Glomerular endothelial cell (primary cell): ENCODE results near the gene MAN2A1. TPM values are rescaled to one million over a fixed set of nuclear protein-coding genes. Genes with fewer than 3 reads are reported as not detected.

ENCODE experiments used
- DNase-seq: peaks from one replicate; pipeline ENCODE4 v3.0.0-alpha.2; 2011; ENCODE audit warnings: low read depth, low spot score; ENCODE audit errors: extremely low read depth
- total RNA-seq: library from RNA; depleted of rRNA; stranded (reverse); fragments of >200 nt; gene quantifications from 2 replicates; pipeline ENCODE4 v1.2.3, GENCODE V29; 2015

Gene MAN2A1
- total RNA-seq, 1 donor from 2014 or later, result 78.0 TPM

GRCh38 chr5:109678447-109678846 is 11.3 kb upstream of the MAN2A1 start:
- DNase-seq, result no peak

GRCh38 chr5:109681763-109682162 is 8.0 kb upstream of the MAN2A1 start:
- no peak for DNase-seq

DNA sequence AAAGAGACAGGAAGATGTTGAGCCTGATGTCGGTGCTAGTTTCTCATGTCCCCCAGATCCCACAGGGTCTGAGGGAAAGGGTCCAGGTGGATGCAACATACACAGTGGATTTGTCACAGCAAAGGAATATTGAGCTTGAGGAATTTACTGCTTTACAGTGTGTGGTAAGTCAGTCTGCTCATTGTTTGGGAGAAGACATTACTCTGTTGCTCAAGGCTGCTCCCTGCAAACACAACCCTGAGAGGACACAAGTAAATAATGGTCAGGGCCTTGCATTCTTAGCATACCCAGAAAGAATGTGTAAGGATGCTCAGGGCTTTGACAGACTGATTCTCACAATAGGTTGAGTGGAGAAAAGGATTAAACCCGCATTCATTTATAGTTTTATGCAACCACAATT is 7.3 kb upstream of the MAN2A1 start:
- DNase-seq, result no peak

GRCh38 chr5:109685916-109686315 is 3.8 kb upstream of the MAN2A1 start:
- DNase-seq, result no peak

GRCh38 chr5:109688630-109688969 is 1.1 kb upstream of the MAN2A1 start:
- no peak for DNase-seq

DNA sequence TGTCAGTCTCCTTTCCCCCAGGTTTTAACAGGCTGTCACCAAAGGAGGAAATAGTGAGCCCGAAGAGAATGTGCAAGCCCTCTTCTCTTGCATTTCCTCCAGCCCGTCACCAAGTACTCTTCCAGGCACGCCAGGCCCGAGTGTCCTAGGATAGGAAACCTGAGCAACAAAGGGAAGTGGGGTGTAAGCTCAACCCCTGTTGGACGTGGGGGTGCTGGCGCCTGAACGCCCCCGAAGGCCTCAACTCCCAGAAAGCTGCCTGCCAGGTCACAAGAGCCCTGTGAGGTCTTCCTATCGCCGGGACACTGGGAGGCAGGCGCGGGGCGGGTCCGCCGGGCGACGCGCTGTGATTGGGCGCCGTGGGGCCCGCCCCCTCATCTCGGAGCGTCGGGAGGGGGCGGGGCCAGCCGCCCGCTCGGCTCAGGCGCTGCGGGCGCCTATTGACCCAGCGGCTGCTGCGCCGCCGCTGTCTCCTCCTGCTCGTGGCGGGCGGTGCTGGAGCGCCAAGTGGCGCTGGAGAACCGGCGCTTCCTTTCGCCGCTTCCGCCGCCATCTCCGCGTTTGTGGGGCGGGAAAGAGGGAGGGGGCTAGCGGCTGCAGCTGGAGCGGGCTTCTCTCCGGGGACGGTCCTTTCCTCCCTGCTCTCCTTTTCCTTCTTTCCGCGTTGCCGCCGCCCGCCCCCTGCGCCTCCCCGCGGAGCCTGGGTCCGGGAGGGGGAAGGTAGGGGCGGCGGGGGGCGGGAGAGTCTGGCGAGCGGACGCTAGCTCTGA is 572 bp upstream of the MAN2A1 start:
- peak; percentile 37 for DNase-seq

- no peak for DNase-seq
Observed at GRCh38 chr5:109690242-109690974, 681 bp downstream of the MAN2A1 start.

DNA sequence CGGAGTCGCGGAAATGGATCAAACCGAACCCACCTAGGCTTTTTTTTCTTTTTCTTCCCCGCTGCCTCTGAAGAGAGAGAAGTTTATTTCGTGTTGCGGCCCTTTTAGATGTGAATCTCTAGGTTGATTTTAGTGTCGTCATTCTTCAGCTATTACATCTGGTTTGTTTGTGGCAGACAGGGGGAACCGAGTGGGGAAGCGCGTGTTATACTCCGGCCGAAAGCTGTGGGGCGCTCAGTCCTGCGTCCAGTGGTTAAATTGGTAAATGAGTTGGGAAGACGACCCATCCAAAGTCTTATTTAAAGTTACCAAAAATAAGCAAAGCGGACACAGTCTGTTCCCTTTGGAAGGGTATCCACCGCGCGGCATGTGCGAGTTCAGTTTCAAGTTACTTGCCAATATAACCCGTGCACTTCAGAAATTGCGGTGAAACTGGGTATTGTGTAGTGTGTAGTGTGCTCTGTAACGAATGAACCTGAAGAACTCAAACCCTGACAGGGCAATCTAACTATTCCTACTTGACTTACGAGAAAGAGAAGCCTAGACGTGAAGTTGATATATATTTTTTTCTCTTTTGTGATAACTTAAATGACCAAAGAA is 1.3 kb downstream of the MAN2A1 start:
- peak; percentile 45 for DNase-seq

GRCh38 chr5:109691996-109692395 is 2.3 kb downstream of the MAN2A1 start:
- DNase-seq, result no peak

DNA sequence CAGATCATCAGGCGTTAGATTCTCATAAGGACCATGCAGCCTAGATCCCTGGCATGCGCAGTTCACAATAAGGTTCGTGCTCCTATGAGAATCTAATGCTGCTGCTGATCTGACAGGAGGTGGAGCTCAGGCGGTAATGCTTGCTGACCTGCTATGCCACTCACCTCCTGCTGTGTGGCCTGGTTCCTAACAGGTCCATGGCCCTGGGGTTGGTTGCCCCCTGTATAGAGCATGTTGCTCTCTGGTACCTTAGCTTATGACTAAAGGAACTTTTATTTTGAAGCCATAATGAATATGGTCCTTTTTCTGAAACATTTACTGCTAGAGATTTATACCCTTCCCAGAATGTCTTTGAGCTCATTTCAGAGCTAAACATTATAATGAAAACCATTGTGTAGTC is 3.1 kb downstream of the MAN2A1 start:
- DNase-seq, result no peak

DNA sequence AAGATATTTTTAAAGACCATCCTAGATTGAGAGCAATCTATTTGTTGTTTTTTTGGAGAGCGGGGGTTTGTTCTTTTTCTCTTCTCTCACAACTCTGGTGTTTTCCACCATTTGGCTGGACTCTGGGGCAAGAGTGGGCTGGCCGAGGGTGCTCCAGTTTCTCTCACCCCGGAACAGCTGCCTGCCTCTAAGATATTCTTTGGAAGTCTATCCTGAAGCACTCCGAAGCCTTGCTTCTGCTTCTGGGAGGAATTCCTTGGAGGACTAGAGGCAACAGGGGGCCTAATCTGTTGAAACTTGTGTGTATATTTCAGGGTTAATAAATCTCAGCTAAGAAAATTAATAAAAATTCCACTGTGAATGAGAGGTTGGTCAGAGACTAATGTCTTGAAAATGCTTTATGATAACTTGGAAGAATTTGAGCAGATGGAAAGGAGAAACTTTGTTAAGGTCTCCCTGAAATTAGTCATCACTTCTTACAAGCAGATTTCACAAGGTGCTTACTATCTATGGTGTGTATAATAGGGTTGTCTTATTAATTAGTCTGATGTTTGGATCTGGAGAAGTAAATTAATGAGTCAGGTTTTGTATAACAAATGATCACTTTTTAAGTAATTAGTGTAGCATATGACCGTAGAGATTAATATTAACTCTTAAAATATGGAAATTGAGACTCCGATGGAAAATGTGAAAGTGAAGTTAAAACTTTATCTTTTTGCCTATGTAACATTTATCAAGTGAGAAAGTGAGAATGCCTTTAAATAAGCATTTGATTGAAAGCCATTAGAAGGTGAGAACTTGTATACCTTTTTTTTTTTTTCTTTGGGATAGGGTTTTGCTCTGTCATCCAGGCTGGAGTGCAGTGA is 4.0 kb downstream of the MAN2A1 start:
- DNase-seq, result no peak

GRCh38 chr5:109694451-109694891 is 4.7 kb downstream of the MAN2A1 start:
- DNase-seq, result no peak

DNA sequence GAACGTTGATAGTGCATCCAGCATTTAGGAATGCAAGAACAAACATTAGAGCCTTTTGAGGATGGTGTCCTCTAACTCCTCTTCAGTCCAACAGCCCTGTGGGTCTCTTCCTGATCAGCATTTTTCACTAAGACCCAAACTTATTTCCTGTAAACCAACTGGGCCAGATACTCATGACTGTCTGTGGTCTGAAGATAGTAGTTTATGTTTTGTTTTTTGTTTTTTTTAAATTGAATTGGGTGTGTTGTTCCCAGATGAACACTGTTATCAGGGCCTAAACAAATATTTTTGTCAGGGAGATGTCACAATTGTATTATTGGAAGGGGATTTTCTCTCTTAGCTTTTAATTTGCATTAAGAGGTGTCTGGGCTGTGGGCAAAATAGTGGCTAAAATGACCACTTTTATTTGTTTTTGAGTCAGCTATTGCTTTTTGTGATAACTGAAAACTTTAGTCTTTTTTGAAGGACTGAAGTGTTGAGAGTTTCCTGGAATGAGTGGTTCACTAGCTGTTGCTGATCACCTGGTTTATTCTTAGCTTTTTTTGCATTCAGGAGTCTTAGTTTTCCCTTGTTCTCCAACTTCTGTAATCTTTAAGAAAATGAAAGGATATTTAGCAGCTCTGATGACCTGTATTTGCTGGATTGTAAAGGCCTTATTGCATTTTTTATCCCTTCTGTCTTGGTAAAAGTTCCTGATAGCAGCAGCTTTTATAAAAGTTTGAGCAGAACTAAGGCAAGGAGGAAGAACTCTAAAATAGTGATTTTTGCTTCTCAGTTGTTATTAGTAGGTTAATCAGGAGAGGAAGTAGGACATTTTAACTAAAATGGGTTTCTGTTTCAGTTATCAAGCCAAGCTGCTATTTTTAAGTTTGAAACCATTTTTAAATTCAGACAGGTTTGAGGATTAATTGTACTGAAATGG is 5.5 kb downstream of the MAN2A1 start:
- no peak for DNase-seq

- DNase-seq, result no peak
Observed at GRCh38 chr5:109697339-109697738, 7.6 kb downstream of the MAN2A1 start.

DNA sequence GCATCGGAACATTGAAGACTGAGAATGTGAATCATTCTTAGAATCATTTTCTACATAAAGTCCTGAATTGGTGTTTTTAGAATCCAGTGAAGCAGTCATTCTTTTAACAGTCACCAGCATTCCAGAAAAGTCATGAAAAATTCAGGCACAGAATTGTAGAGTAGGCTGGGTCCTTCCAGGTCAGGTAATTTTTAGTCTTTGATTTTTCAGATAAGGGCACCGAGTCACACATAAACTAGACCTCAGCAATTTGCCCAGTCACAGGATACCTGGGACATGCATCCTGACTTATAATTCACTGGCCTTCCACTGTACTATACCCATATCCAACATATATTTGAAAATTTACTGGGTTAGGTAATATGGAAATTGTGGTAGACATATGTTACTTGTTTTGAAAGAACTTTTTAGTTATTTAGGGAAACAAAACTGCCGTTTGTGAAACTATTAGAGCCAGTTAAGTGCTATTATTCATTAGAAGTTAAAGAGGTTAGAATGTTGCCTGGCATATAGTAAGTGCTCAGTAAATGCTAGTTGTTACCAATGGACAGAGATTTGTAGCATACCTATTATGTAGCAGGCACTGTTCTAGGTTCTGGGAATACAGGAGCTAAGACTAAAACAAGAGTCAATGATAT is 10.9 kb downstream of the MAN2A1 start:
- no peak for DNase-seq

GRCh38 chr5:109701252-109701651 is 11.5 kb downstream of the MAN2A1 start:
- no peak for DNase-seq

GRCh38 chr5:109701792-109702191 is 12.1 kb downstream of the MAN2A1 start:
- no peak for DNase-seq

DNA sequence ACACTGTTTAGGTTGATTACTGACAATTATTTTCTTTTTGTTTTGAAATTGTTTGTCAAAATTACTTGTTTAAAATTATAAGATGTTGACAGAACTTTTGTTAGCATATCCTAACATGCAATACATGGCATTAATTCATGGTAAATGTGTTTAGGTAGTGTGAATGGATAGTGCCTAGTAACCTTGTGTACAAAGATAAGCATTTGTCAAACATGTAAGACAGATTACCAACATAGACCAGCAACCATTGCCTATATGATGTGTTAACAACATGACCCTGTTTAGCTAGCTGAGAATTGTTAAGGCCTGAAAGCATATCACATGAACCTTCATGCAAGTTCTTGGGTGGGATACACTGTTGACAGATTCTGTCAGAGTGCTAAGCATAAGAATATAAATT is 13.4 kb downstream of the MAN2A1 start:
- no peak for DNase-seq

- no peak for DNase-seq
Observed at GRCh38 chr5:109703829-109704228, 14.1 kb downstream of the MAN2A1 start.
